GM12878 (cell line): ENCODE results near the gene SPDYE4. TPM values are rescaled to one million over a fixed set of nuclear protein-coding genes. Genes with fewer than 3 reads are reported as not detected.

Experiments
- ATAC-seq: fragments of 200-7000 bp; cut with Tn5 transposase; 3 replicates; pipeline ENCODE4 v1.9.1; 2020; ENCODE audit warnings: mild to moderate bottlenecking, moderate library complexity
- BruUV-seq: library from RNA; stranded (reverse); fragments of 400-500 nt; replicated peaks from 2 replicates; lab custom pipeline; 2021; lab: Mats Ljungman, UMichigan
- CTCF ChIA-PET: fragments of 300-600 bp; sonication (Branson Sonifier 250); formaldehyde crosslinking; extraction: SDS; loops from one replicate; lab custom pipeline; 2021; ENCODE audit warnings: inconsistent platforms; lab: Yijun Ruan, JAX
- POLR2A ChIA-PET: fragments of 350-600 bp; formaldehyde crosslinking; extraction: SDS; loops from one replicate; lab custom pipeline; 2021; ENCODE audit warnings: inconsistent platforms; lab: Charles Lee
- RAD21 ChIA-PET: fragments of 300-600 bp; sonication (Branson Sonifier 250); formaldehyde crosslinking; loops from one replicate; lab custom pipeline; 2023; ENCODE audit warnings: antibody characterized with exemption; ENCODE audit not compliant: unreplicated experiment; lab: Charles Lee
- SMC1A ChIA-PET: fragments of 300-600 bp; sonication (Branson Sonifier 250); formaldehyde crosslinking; loops from one replicate; lab custom pipeline; 2023; ENCODE audit not compliant: unreplicated experiment, uncharacterized antibody; lab: Charles Lee
- DNase-seq: peaks from one replicate; pipeline ENCODE4 v3.0.0-alpha.2; 2011; ENCODE audit warnings: low read depth, low spot score
- FAIRE-seq: peaks from 3 replicates; lab custom pipeline; 2011; peaks lifted over from hg19 to GRCh38; lab: Jason Lieb, UNC
- H2AFZ ChIP-seq: 2 replicates; pipeline ENCODE4 v1.6.0; 2011; ENCODE audit warnings: low read depth, low read length, control low read depth; ENCODE audit not compliant: control insufficient read depth
- H3K27ac ChIP-seq: 2 replicates; pipeline ENCODE4 v1.5.1; 2011; ENCODE audit warnings: control low read depth; ENCODE audit not compliant: control insufficient read depth, insufficient read depth
- H3K27me3 ChIP-seq, 2 experiments: replicated peaks in 1 of 2; 2 replicates each; pipeline versions ENCODE4 v1.6.0 to v1.6.1; 2011; ENCODE audit warnings: low read length in 1 of 2; ENCODE audit not compliant: control insufficient read depth in 2 of 2, insufficient read depth in 2 of 2
- H3K36me3 ChIP-seq, 2 experiments: 2 replicates each; pipeline ENCODE4 v1.5.1; 2011; ENCODE audit warnings: low read length in 1 of 2; ENCODE audit not compliant: control insufficient read depth in 2 of 2, insufficient read depth in 2 of 2
- H3K4me1 ChIP-seq: 2 replicates; pipeline ENCODE4 v1.6.1; 2011; ENCODE audit warnings: mild to moderate bottlenecking, low read length, moderate library complexity, mixed read lengths; ENCODE audit not compliant: control insufficient read depth, insufficient read depth
- H3K4me2 ChIP-seq: 2 replicates; pipeline ENCODE4 v1.6.0; 2011; ENCODE audit warnings: control low read depth; ENCODE audit not compliant: control insufficient read depth, insufficient read depth
- H3K4me3 ChIP-seq: fragments of 200-600 bp; sonication (generic); 2 replicates; pipeline ENCODE4 v1.5.1; 2016
- H3K79me2 ChIP-seq: 2 replicates; pipeline ENCODE4 v1.6.0; 2011; ENCODE audit warnings: low read length; ENCODE audit not compliant: control insufficient read depth, insufficient read depth
- H3K9ac ChIP-seq: 2 replicates; pipeline ENCODE4 v1.8.0; 2011; ENCODE audit warnings: low read length, control low read depth, mixed read lengths; ENCODE audit not compliant: control insufficient read depth, insufficient read depth
- H3K9me3 ChIP-seq: replicated peaks from 3 replicates; pipeline ENCODE4 v1.5.1; 2011; ENCODE audit warnings: mild to moderate bottlenecking, low read length; ENCODE audit not compliant: control insufficient read depth, insufficient read depth
- H4K20me1 ChIP-seq: 2 replicates; pipeline ENCODE4 v1.6.0; 2011; ENCODE audit not compliant: control insufficient read depth, insufficient read depth
- CBX5 ChIP-seq: sonication (generic); IDR thresholded peaks from 2 replicates; pipeline ENCODE4 v1.6.1; 2016; ENCODE audit warnings: low read depth, moderate library complexity, mild to moderate bottlenecking, inconsistent platforms
- CHD4 ChIP-seq: fragments of 200-600 bp; sonication (generic); IDR thresholded peaks from 2 replicates; pipeline ENCODE4 v1.6.1; 2016; ENCODE audit warnings: mild to moderate bottlenecking
- CREB1 ChIP-seq: IDR thresholded peaks from 2 replicates; pipeline ENCODE4 v1.6.1; 2012; ENCODE audit warnings: low read depth, mild to moderate bottlenecking, inconsistent platforms
- EGR1 ChIP-seq, 2 experiments: IDR thresholded peaks; 1 replicate in 1 of 2; 2 replicates in 1 of 2; pipeline ENCODE4 v1.6.1; 2011 to 2012; ENCODE audit warnings: low read depth in 2 of 2, low read length in 2 of 2, borderline replicate concordance in 1 of 2, mild to moderate bottlenecking in 1 of 2, moderate library complexity in 1 of 2
- ETV6 ChIP-seq, 2 experiments: fragments of 450-650 bp in 1 of 2; IDR thresholded peaks in 1 of 2; conservative IDR thresholded peaks in 1 of 2; 2 replicates each; pipeline ENCODE4 v1.6.1; 2014; ENCODE audit warnings: antibody characterized with exemption in 1 of 2, borderline replicate concordance in 1 of 2, low read depth in 1 of 2, mild to moderate bottlenecking in 1 of 2, moderate library complexity in 1 of 2
- HDGF ChIP-seq: fragments of 450-650 bp; IDR thresholded peaks from 2 replicates; pipeline ENCODE4 v1.6.1; 2016; ENCODE audit warnings: antibody characterized with exemption
- RUNX3 ChIP-seq: IDR thresholded peaks from 2 replicates; pipeline ENCODE4 v1.6.1; 2012; ENCODE audit warnings: low read length, inconsistent platforms
- SMAD1 ChIP-seq: fragments of 450-650 bp; IDR thresholded peaks from 2 replicates; pipeline ENCODE4 v1.6.1; 2018; ENCODE audit warnings: mild to moderate bottlenecking, low read depth; ENCODE audit not compliant: partially characterized antibody
- SMC3 ChIP-seq: IDR thresholded peaks from 2 replicates; pipeline ENCODE4 v1.6.1; 2011; ENCODE audit warnings: low read length, improper control_type of control experiment, borderline replicate concordance
- SP1 ChIP-seq: IDR thresholded peaks from one replicate; pipeline ENCODE4 v1.6.1; 2011; ENCODE audit warnings: low read depth, low read length
- STAT1 ChIP-seq: fragments of 450-650 bp; conservative IDR thresholded peaks from 2 replicates; pipeline ENCODE4 v1.6.1; 2014; ENCODE audit warnings: antibody characterized with exemption, mild to moderate bottlenecking
- ZNF217 ChIP-seq: fragments of 450-650 bp; IDR thresholded peaks from 2 replicates; pipeline ENCODE4 v1.6.1; 2017; ENCODE audit warnings: antibody characterized with exemption, mild to moderate bottlenecking
- ZNF274 ChIP-seq: IDR thresholded peaks from one replicate; pipeline ENCODE4 v1.8.0; 2011; ENCODE audit not compliant: insufficient read length, insufficient read depth
- ZNF384 ChIP-seq: IDR thresholded peaks from 2 replicates; pipeline ENCODE4 v1.6.1; 2012; ENCODE audit warnings: low read depth, mild to moderate bottlenecking, low read length, improper control_type of control experiment, borderline replicate concordance
- ZSCAN29 ChIP-seq: fragments of 450-650 bp; IDR thresholded peaks from 2 replicates; pipeline ENCODE4 v1.6.1; 2017; ENCODE audit warnings: mild to moderate bottlenecking, moderate library complexity
- WGBS: methylation state at CpG from one replicate; pipeline ENCODE4 v1.1.6; 2016; ENCODE audit warnings: low lambda C conversion rate; ENCODE audit not compliant: insufficient replicate concordance, insufficient coverage; ENCODE audit errors: missing lambda C conversion rate; 5-methylcytosine and 5-hydroxymethylcytosine counted together
- in situ Hi-C: fragments of 300-500 bp; cut with MboI; formaldehyde crosslinking; loops from 9 replicates; pipeline ENCODE4 v1.14.3; 2018; ENCODE audit warnings: mixed read lengths
- intact Hi-C: fragments of 100-400 bp; cut with micrococcal nuclease; formaldehyde crosslinking; loops from one replicate; pipeline ENCODE4 v1.14.2; 2022; ENCODE audit not compliant: unreplicated experiment
- polyA plus RNA-seq, 11 experiments: library from polyadenylated mRNA; depleted of rRNA in 4 of 11; unstranded in 6 of 11; stranded (reverse) in 5 of 11; fragments of >200 nt; fragmentation: Nextera tagmentation in 4 of 11; fragmentation: Illumina TruSeq in 1 of 11; extraction: Ambion mirVana in 4 of 11; extraction: Trizol in 1 of 11; gene quantifications; 1 replicate in 1 of 11; 2 replicates in 10 of 11; pipeline versions ENCODE4 v1.2.1 to v1.2.3, GENCODE V29; 2011 to 2016; ENCODE audit warnings: inconsistent platforms in 2 of 11, missing spikeins in 2 of 11, low read depth in 1 of 11
- total RNA-seq, 4 experiments: library from RNA; depleted of rRNA in 3 of 4; stranded (reverse); fragments of >200 nt in 3 of 4; fragmentation: Illumina TruSeq in 1 of 4; extraction: Trizol in 1 of 4; gene quantifications; 2 replicates each; pipeline versions ENCODE4 v1.2.1 to v1.2.3, GENCODE V29; 2013 to 2021
- TF ChIP-seq, protein P1 (sequence below), 3 experiments: IDR thresholded peaks in 2 of 3; conservative IDR thresholded peaks in 1 of 3; 2 replicates each; pipeline ENCODE4 v1.5.1; 2011; ENCODE audit warnings: low read depth in 3 of 3, low read length in 3 of 3, mild to moderate bottlenecking in 3 of 3, control low read depth in 2 of 3, moderate library complexity in 2 of 3, inconsistent platforms in 1 of 3, mixed read lengths in 1 of 3; ENCODE audit not compliant: control insufficient read depth in 2 of 3, insufficient read depth in 1 of 3; ENCODE audit errors: extremely low read depth in 1 of 3
- TF ChIP-seq, protein P2 (sequence below): fragments of 450-650 bp; IDR thresholded peaks from 2 replicates; pipeline ENCODE4 v1.6.1; 2017; ENCODE audit warnings: mild to moderate bottlenecking, moderate library complexity
- TF ChIP-seq, protein P3 (sequence below): fragments of 450-650 bp; conservative IDR thresholded peaks from 2 replicates; pipeline ENCODE4 v1.6.1; 2017; ENCODE audit warnings: mild to moderate bottlenecking, moderate library complexity

The SPDYE4 gene
- total and polyA plus RNA-seq, 10 of the 15 experiments (the other 5 are each of a cell fraction or from before 2014, with no cell fraction given) = 0.07 to 0.18 TPM; not detected in 8

DNA sequence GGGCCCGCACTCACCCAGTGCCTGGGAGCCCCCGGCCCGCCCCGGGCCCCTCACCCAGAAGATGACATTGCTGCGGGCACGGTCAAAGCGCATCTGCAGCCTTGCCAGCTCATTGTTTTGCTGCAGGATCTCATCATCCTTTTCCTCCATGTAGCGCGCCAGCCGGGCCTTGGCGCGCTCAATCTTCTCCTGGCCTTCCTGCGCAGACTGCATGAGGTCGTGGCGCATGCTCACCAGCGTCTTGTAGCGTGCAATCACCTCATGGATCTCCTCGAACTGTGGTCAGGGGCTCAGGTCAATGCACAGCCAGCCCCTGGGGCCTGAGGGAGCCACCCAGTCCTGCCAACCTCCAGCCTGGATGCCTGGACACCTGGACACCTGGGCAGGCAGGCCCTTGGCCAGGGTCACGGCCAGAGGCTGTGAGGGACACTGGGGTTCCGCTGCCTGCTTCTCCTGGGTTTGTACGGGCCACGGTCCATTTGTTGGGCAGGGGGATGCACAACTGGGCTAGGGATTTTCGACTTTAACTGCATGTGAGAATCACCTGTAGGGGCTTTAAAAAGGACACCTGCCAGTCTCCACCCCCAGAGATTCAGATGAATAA is 22.9 kb downstream of the SPDYE4 start:
- no peak overlapping the region for H3K4me2 ChIP-seq
- SMC1A ChIA-PET = no interaction called here
- intact Hi-C loops = no loop called here
- no peak for TF ChIP-seq CBX5
- TF ChIP-seq HDGF = no peak
- TF ChIP-seq SP1 = no peak
- no peak for TF ChIP-seq SMC3
- TF ChIP-seq ZNF274 = no peak
- no peak for TF ChIP-seq CHD4
- TF ChIP-seq ZSCAN29 = no peak
- TF ChIP-seq, protein P1, sequence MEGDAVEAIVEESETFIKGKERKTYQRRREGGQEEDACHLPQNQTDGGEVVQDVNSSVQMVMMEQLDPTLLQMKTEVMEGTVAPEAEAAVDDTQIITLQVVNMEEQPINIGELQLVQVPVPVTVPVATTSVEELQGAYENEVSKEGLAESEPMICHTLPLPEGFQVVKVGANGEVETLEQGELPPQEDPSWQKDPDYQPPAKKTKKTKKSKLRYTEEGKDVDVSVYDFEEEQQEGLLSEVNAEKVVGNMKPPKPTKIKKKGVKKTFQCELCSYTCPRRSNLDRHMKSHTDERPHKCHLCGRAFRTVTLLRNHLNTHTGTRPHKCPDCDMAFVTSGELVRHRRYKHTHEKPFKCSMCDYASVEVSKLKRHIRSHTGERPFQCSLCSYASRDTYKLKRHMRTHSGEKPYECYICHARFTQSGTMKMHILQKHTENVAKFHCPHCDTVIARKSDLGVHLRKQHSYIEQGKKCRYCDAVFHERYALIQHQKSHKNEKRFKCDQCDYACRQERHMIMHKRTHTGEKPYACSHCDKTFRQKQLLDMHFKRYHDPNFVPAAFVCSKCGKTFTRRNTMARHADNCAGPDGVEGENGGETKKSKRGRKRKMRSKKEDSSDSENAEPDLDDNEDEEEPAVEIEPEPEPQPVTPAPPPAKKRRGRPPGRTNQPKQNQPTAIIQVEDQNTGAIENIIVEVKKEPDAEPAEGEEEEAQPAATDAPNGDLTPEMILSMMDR (IDR thresholded peaks at IDR 0.05 in 2 of 3, conservative IDR thresholded peaks at IDR 0.05 in 1 of 3; ENCODE audit: control insufficient read depth in 2 of 3, extremely low read depth in 1 of 3, insufficient read depth in 1 of 3, low read depth in 3 of 3, low read length in 3 of 3) = no peak
- TF ChIP-seq, protein P2, sequence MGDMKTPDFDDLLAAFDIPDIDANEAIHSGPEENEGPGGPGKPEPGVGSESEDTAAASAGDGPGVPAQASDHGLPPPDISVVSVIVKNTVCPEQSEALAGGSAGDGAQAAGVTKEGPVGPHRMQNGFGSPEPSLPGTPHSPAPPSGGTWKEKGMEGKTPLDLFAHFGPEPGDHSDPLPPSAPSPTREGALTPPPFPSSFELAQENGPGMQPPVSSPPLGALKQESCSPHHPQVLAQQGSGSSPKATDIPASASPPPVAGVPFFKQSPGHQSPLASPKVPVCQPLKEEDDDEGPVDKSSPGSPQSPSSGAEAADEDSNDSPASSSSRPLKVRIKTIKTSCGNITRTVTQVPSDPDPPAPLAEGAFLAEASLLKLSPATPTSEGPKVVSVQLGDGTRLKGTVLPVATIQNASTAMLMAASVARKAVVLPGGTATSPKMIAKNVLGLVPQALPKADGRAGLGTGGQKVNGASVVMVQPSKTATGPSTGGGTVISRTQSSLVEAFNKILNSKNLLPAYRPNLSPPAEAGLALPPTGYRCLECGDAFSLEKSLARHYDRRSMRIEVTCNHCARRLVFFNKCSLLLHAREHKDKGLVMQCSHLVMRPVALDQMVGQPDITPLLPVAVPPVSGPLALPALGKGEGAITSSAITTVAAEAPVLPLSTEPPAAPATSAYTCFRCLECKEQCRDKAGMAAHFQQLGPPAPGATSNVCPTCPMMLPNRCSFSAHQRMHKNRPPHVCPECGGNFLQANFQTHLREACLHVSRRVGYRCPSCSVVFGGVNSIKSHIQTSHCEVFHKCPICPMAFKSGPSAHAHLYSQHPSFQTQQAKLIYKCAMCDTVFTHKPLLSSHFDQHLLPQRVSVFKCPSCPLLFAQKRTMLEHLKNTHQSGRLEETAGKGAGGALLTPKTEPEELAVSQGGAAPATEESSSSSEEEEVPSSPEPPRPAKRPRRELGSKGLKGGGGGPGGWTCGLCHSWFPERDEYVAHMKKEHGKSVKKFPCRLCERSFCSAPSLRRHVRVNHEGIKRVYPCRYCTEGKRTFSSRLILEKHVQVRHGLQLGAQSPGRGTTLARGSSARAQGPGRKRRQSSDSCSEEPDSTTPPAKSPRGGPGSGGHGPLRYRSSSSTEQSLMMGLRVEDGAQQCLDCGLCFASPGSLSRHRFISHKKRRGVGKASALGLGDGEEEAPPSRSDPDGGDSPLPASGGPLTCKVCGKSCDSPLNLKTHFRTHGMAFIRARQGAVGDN = no peak
- TF ChIP-seq CREB1 = no peak
- TF ChIP-seq RUNX3 = no peak
- TF ChIP-seq, protein P3, sequence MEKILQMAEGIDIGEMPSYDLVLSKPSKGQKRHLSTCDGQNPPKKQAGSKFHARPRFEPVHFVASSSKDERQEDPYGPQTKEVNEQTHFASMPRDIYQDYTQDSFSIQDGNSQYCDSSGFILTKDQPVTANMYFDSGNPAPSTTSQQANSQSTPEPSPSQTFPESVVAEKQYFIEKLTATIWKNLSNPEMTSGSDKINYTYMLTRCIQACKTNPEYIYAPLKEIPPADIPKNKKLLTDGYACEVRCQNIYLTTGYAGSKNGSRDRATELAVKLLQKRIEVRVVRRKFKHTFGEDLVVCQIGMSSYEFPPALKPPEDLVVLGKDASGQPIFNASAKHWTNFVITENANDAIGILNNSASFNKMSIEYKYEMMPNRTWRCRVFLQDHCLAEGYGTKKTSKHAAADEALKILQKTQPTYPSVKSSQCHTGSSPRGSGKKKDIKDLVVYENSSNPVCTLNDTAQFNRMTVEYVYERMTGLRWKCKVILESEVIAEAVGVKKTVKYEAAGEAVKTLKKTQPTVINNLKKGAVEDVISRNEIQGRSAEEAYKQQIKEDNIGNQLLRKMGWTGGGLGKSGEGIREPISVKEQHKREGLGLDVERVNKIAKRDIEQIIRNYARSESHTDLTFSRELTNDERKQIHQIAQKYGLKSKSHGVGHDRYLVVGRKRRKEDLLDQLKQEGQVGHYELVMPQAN = no peak
- no peak for TF ChIP-seq SMAD1
- no peak for TF ChIP-seq ZNF384
- TF ChIP-seq ETV6 (conservative IDR thresholded peaks at IDR 0.05 in 1 of 2, IDR thresholded peaks at IDR 0.05 in 1 of 2; ENCODE audit: borderline replicate concordance in 1 of 2, low read depth in 1 of 2) = no peak
- no peak for TF ChIP-seq ZNF217
- no peak for TF ChIP-seq STAT1
- TF ChIP-seq EGR1 (IDR thresholded peaks at IDR 0.05; ENCODE audit: borderline replicate concordance in 1 of 2, low read depth in 2 of 2, low read length in 2 of 2) = no peak

More for the DNA sequence above, 22.9 kb downstream of the SPDYE4 start:
- WGBS = 42% methylated on average over 22 of the region's 23 CpGs
- ATAC-seq = no peak
- Histone ChIP-seq H3K9ac (no peak overlapping the region), H3K27ac (no peak overlapping the region), H4K20me1 (no peaks in the 10 kb centered on the region), H2AFZ (no peak overlapping the region), H3K4me3 (no peak overlapping the region), H3K36me3 (no peaks in the 10 kb centered on the region), H3K9me3 (no peaks in the 10 kb centered on the region), H3K4me1 (no peaks in the 10 kb centered on the region), H3K27me3 (no peaks in the 10 kb centered on the region; a peak in 1 of 4 replicates), H3K79me2 (no peaks in the 10 kb centered on the region)
- BruUV-seq = no TSS peak
- in situ Hi-C loops = no loop called here
- ChIA-PET POLR2A (no interaction called here), RAD21 (no interaction called here), CTCF (no interaction called here)
- FAIRE-seq = no peak
- no peak for DNase-seq
